Activated T-cell treated with anti-CD3 and anti-CD28 coated beads for 1 hour (primary cell): ENCODE data around the gene CDH4.

ENCODE experiments used
- DNase-seq: peaks from one replicate; pipeline ENCODE4 v3.0.0-alpha.2; 2020; ENCODE audit warnings: low read depth

The CDH4 gene

GRCh38 chr20:61301711-61302525 lies 49.9 kb downstream of the CDH4 start:
- DNase-seq: no peak

GRCh38 chr20:61303217-61303616 lies 51.2 kb downstream of the CDH4 start:
- DNase-seq: no peak

- DNase-seq: no peak
These were observed 51.6 kb downstream of the CDH4 start for GRCh38 chr20:61303675-61304074.

- DNase-seq: no peak
These were observed 52.7 kb downstream of the CDH4 start for GRCh38 chr20:61304750-61305149.

- DNase-seq: no peak
These were observed 54.9 kb downstream of the CDH4 start for GRCh38 chr20:61306937-61307475.

GRCh38 chr20:61307686-61308476 lies 55.8 kb downstream of the CDH4 start:
- DNase-seq: no peak

- DNase-seq: no peak
These were observed 56.4 kb downstream of the CDH4 start for GRCh38 chr20:61308477-61308774.

- no peak for DNase-seq
These were observed 58.9 kb downstream of the CDH4 start for GRCh38 chr20:61310954-61311353.

- DNase-seq: no peak
These were observed 59.8 kb downstream of the CDH4 start for GRCh38 chr20:61311656-61312387.

GRCh38 chr20:61312925-61313324 lies 60.9 kb downstream of the CDH4 start:
- no peak for DNase-seq

- no peak for DNase-seq
These were observed 61.3 kb downstream of the CDH4 start for GRCh38 chr20:61313396-61313795.

- no peak for DNase-seq
These were observed 62.4 kb downstream of the CDH4 start for GRCh38 chr20:61314326-61315010.

- DNase-seq: no peak
These were observed 63.3 kb downstream of the CDH4 start for GRCh38 chr20:61315319-61315718.

GRCh38 chr20:61316346-61316745 lies 64.3 kb downstream of the CDH4 start:
- DNase-seq: no peak

GRCh38 chr20:61317966-61318530 lies 66.0 kb downstream of the CDH4 start:
- no peak for DNase-seq

- DNase-seq: no peak
These were observed 68.8 kb downstream of the CDH4 start for GRCh38 chr20:61320691-61321425.

GRCh38 chr20:61321481-61321880 lies 69.4 kb downstream of the CDH4 start:
- no peak for DNase-seq

- DNase-seq: no peak
These were observed 70.2 kb downstream of the CDH4 start for GRCh38 chr20:61322151-61322865.

- DNase-seq: no peak
These were observed 72.8 kb downstream of the CDH4 start for GRCh38 chr20:61324906-61325305.

- no peak for DNase-seq
These were observed 73.7 kb downstream of the CDH4 start for GRCh38 chr20:61325718-61326117.
